Measurements from ENCODE around the gene BORCS6.
"Not testable (repeated sequence)": the region's sequence is repeated elsewhere in the genome, so short reads cannot be mapped to it uniquely, and the experiment has no call there.

Gene BORCS6

DNA sequence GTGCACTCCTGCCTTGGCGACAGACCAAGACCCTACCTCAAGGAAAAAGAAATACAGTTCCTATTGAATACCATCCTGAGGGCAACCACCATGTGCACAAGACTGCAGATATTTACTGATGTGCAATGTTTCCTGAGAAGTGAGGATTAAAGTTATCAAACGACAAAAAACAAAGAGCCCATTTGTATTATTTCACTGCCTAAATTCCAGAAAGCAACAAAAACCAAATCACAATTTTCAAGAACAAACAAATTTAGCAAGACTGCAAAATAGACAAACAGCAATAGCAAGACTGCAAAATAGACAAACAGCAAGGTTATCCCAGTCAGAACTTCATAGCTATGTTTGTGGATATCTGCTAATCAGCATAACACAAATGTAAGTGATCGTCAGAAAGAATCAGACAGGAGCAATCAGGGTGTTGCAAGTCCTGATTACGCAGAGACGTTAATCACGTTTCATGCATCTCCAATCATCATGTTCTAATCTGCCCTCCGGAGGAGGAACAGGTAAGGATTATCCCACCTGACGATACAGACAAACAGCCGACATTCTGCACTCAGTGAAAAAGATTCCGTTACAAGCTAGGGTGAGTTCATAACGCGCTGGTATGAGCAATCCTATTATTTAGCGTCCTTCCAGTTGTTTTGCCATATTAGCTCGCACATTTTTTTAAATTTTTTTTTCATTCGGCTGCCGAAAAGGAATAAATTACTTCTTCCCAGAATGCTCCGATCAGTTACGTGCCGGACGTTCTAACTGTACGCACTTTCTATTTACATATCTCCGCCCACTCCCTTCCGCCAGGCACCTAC, 16.7 kb downstream of the BORCS6 start:
- DNase-seq (ENCODE audit: low read depth) = peak; percentile 99

DNA sequence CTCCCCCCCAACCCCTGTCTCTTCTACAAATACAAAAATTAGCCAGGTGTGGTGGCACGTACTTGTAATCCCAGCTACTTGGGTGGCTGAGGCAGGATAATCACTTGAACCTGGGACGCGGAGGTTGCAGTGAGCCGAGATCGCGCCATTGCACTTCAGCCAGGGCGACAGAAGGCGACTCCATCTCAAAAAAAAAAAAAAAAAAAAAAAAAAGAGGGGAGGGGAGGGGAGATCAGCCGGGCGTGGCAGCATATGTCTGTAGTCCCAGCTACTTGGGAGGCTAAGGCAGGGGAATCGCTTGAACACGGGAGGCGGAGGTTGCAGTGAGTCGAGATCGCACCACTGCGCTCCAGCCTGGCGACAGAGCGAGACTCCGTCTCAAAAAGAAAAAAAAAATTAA, 19.8 kb downstream of the BORCS6 start:
- DNase-seq (ENCODE audit: low read depth) = not testable (repeated sequence)

DNA sequence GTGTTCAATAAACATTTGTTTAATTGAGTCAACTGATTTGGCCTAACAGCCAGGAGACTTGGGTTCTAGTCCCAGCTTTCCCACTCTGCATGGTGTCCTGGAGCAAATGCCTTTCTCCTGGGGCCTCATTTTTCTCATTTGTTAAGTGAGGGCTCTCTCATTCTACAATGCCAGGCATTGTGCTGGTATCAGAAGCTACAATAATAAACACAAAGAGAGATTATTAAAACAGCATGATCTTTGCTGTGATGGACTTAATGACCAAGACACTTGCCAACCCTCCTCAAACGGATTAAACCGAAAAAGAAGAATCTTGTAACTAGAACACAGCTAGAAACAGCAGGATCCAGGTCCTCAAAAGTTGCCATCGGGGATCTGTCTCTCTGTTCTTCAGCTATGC, 22.5 kb downstream of the BORCS6 start:
- DNase-seq (ENCODE audit: low read depth) = no peak

DNA sequence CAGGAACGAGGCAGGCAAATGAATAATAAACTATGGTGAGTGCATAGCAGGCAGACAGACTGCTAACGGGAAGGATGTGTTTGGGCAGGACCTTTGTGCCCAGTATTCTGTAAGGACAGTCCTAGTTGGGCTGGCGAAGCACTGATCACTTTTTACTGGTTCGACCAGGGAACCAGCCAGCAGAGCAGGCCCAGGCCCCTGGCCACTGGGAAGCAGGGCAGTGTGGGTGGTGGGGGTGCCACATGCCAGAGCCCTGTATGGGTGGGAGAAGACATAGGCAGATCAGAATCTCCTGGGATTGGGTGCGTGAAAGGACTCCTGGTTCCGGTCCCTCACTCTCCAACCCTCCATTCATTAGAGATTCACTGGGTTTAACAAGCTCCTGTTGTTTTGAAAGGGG, 23.2 kb downstream of the BORCS6 start:
- no peak for DNase-seq (ENCODE audit: low read depth)

DNA sequence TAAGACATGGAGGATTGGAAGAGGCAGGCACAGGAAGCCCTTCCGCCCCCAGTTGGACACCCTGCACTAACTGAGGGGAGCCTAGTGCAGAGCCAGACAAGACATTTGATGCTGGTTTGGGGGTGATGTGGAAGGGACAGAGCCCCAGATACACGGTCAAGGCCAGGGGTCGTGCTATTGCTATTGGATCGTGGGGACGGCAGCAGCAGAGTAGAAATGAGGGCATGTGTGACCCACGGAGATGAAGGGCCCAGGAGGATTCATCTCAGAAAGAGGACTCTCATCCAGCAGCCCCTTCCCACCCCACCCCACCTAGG, 25.2 kb downstream of the BORCS6 start:
- DNase-seq (ENCODE audit: low read depth) = no peak

- peak; percentile 50 for DNase-seq (ENCODE audit: low read depth)
These were observed 25.8 kb downstream of the BORCS6 start for GRCh38 chr17:8163978-8164814.

GRCh38 chr17:8162997-8163977, 26.7 kb downstream of the BORCS6 start:
- no peak for DNase-seq (ENCODE audit: low read depth)

DNA sequence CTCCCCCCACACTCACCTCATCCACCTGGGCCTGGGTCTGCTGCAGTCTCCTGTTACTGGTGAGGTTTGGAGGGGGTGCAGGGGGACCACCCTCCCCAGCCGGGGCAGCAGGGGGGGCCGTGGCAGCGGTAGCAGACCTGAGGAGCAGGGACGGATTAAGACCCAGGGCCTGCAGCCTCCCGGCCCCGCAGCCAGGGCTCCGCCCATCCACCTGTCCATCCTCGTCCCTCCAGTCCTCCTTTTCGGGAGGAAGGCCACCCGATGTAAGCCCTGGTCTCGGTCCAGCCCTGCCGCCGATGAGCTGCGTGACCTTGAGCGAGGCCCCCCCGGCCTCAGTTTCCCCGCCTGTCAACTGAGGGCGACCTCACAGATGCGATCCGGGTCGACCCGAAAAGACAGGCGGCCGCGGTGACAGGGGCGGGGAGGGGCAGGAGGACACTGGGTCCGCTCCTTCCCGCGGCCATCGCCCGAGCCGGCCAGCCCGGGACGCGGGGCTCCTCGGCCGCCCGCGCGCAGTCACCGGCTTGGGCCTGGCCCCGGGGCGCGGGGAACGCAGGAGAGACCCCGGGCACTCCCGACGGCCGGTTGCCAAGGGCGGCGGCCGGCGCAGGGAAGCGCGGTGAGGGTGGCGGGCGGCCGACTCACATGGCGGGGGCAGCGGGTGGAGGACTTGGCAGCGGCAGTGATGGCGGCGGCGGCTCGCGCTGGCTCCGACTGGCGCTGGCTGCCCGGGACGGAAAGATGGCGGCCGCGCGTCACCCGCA, 27.6 kb downstream of the BORCS6 start, which contains the start of gene VAMP2:
VAMP2 (minus strand) TSS at position 716 of the 764 bp plus-strand sequence; CDS start at position 647, 69 bp downstream.
- no peak for DNase-seq (ENCODE audit: low read depth)

GRCh38 chr17:8161289-8162232, 28.4 kb downstream of the BORCS6 start:
- DNase-seq (ENCODE audit: low read depth) = no peak

GRCh38 chr17:8160741-8161221, 29.2 kb downstream of the BORCS6 start:
- no peak for DNase-seq (ENCODE audit: low read depth)

DNA sequence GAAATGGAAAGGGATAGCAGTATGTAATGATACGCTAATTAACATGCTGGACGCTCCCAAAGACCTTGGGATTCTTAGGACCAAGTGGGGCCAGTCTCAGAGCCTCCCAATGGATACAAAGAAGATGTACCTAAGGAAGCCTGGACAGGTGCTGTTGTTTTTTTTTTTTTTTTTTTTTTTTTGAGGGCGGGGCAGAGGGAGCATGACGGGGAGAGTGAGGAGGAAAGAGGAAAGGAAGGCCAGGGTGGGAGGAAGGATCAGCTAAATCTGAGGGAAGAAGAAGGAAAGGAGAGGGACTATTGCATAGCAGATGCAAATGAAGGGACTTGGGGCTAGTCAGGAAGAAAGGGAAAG, 29.8 kb downstream of the BORCS6 start:
- no peak for DNase-seq (ENCODE audit: low read depth)

- DNase-seq (ENCODE audit: low read depth) = no peak
These were observed 30.3 kb downstream of the BORCS6 start for GRCh38 chr17:8159459-8160223.

- DNase-seq (ENCODE audit: low read depth) = no peak
These were observed 31.0 kb downstream of the BORCS6 start for GRCh38 chr17:8159032-8159400.

DNA sequence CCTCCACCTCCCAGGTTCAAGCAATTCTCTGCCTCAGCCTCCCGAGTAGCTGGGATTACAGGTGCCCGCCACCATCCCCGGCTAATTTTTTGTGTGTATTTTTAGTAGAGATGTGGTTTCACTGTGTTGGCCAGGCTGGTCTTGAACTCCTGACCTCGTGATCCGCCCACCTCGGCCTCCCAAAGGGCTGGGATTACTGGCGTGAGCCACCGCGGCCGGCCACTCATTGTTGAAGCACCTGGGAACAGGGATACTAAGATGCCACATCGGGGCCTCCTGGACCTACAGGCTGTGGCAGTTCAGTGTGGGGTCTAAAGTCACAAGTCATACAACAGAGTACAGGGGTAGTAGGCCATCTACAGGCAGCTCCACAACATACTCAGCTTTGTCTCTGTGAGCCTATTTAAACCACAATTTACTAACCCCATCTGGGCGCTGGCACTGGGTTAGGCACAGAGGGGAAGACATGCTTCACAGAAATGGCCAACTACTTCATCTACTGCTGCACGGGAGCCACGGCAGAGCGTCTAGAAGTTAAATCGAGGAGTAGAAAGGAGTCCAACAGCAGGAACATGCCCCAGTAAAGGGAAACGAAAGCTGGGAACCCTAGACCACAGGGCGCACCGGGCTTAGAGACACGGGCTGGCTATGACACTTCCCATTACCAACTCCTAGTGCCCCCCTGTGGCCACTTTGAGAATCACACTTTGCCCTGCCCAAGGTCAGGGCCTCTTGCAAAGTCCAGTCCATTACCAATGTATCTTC, 31.5 kb downstream of the BORCS6 start:
- DNase-seq (ENCODE audit: low read depth) = peak; percentile 85

GRCh38 chr17:8156246-8156992, 33.6 kb downstream of the BORCS6 start:
- peak; percentile 100 for DNase-seq (ENCODE audit: low read depth)

DNA sequence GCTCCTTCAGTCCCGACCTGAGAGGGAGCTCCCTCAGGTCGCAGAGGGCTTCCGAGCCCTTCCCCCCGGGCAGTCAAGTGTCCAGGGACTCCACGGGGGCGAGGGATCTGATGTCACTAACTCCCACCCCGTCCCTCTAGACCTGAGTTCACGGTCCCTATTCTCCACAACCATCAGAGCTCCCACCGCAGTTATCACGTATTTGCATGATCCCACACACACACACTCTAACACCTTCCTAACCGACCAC, 34.1 kb downstream of the BORCS6 start:
- no peak for DNase-seq (ENCODE audit: low read depth)

DNA sequence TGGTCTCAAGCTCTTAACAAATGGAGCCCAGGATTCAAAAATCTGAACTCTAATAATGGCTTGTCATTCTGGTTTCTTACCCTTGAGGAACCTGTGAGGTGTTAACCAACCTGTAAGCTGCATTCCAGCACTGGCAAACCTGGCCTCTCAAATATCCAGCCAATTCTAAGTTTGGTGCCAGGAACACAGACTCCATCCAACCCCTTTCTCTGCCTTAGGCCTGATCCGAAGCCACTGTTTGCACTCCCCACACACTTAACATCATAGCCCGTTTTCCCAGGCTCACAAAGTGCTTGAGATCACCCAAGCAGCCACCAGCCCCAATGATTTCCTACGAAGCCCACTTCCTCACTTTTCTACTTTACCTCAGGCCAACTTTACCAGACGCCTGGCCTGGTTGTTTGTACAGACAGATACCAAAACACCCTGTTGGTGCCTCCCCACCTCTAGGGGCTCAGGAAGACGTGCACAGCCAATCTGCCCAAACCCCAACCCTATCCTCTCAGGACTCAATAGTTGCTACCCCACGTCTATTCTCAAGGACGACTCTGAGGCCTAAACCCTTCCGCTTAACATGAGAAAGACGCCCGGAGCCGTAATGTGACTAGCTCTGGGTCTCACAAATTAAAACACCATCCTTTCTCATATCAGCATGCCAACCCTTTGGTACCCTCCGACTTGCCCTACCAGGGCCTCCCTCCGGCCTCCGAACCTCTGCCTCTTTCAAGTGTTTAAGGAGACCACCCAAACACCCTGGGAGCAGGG, 34.6 kb downstream of the BORCS6 start:
- DNase-seq (ENCODE audit: low read depth) = no peak

Measured in amniotic epithelial cell (primary cell).